Endometrial microvascular endothelial cells (primary cell): Measurements from ENCODE around the gene NOD1. TPM values are rescaled to one million over a fixed set of nuclear protein-coding genes. Genes with fewer than 3 reads are reported as not detected.
"Not testable (repeated sequence)": the region's sequence is repeated elsewhere in the genome, so short reads cannot be mapped to it uniquely, and the experiment has no call there.

Experiments used
- in situ Hi-C: cut with HindIII; loops from 2 replicates; pipeline ENCODE4 v1.10.0; 2017; ENCODE audit warnings: low sequenced_read_pairs, low pct_unique_long_range_greater_than_20kb; ENCODE audit errors: inconsistent ontology term
- total RNA-seq: library from RNA; depleted of rRNA; stranded (reverse); fragments of >200 nt; gene quantifications from one replicate; pipeline ENCODE4 v1.2.3, GENCODE V29; 2015; ENCODE audit errors: inconsistent ontology term

NOD1 gene
- total RNA-seq = 14.1 TPM

- in situ Hi-C loops = no loop called here
Observed at GRCh38 chr7:30478349-30479201, at the start of gene NOD1. NOD1 (minus strand) TSS chr7:30478784; CDS start chr7:30456921, 21,863 bp downstream.

GRCh38 chr7:30527297-30527696 lies 48.7 kb upstream of the NOD1 start:
- in situ Hi-C loops = not testable (repeated sequence)

- in situ Hi-C loops = no loop called here
Observed at GRCh38 chr7:30526163-30526562, 47.6 kb upstream of the NOD1 start.

GRCh38 chr7:30525429-30525828 lies 46.8 kb upstream of the NOD1 start:
- in situ Hi-C loops = no loop called here

- in situ Hi-C loops = no loop called here
Observed at GRCh38 chr7:30524545-30524944, 46.0 kb upstream of the NOD1 start.

- in situ Hi-C loops = no loop called here
Observed at GRCh38 chr7:30523466-30523865, 44.9 kb upstream of the NOD1 start.

- in situ Hi-C loops = no loop called here
Observed at GRCh38 chr7:30522159-30522558, 43.6 kb upstream of the NOD1 start.

GRCh38 chr7:30521532-30521931 lies 42.9 kb upstream of the NOD1 start:
- in situ Hi-C loops = no loop called here

- in situ Hi-C loops = no loop called here
Observed at GRCh38 chr7:30519122-30519521, 40.5 kb upstream of the NOD1 start.

- in situ Hi-C loops = no loop called here
Observed at GRCh38 chr7:30515761-30516160, 37.2 kb upstream of the NOD1 start.

GRCh38 chr7:30514776-30515175 lies 36.2 kb upstream of the NOD1 start:
- in situ Hi-C loops = no loop called here

- in situ Hi-C loops = no loop called here
Observed at GRCh38 chr7:30514177-30514576, 35.6 kb upstream of the NOD1 start.

GRCh38 chr7:30513762-30514161 lies 35.2 kb upstream of the NOD1 start:
- in situ Hi-C loops = no loop called here

- in situ Hi-C loops = no loop called here
Observed at GRCh38 chr7:30511973-30512662, 33.5 kb upstream of the NOD1 start.

GRCh38 chr7:30511494-30511893 lies 32.9 kb upstream of the NOD1 start:
- in situ Hi-C loops = no loop called here

GRCh38 chr7:30510124-30511075 lies 31.8 kb upstream of the NOD1 start:
- in situ Hi-C loops = no loop called here

- in situ Hi-C loops = not testable (repeated sequence)
Observed at GRCh38 chr7:30509171-30509857, 30.7 kb upstream of the NOD1 start.

GRCh38 chr7:30507346-30507900 lies 28.8 kb upstream of the NOD1 start:
- in situ Hi-C loops = not testable (repeated sequence)
